GM23248 (cell line): ENCODE measurements around the gene MAD2L1BP.

Experiments
- EZH2 ChIP-seq: fragments of 200-600 bp; sonication (generic); IDR thresholded peaks from 2 replicates; pipeline ENCODE4 v1.6.1; 2018; ENCODE audit warnings: antibody characterized with exemption, mild to moderate bottlenecking; ENCODE audit not compliant: insufficient read depth, poor library complexity, severe bottlenecking
- EZH2phosphoT487 ChIP-seq: fragments of 200-600 bp; sonication (generic); IDR thresholded peaks from 2 replicates; pipeline ENCODE4 v1.6.1; 2018; ENCODE audit warnings: antibody characterized with exemption, moderate library complexity, mild to moderate bottlenecking, low read depth; ENCODE audit not compliant: insufficient read depth

GRCh38 chr6:43623880-43624785 lies 11.5 kb upstream of the MAD2L1BP start:
- TF ChIP-seq EZH2 = no peak
- TF ChIP-seq EZH2phosphoT487 = no peak
